GM12801 (cell line): Measurements from ENCODE around the gene UQCRC1.

Experiments
- TF ChIP-seq, protein P1 (sequence below): IDR thresholded peaks from one replicate; pipeline ENCODE4 v1.5.1; 2011; ENCODE audit warnings: control low read depth; ENCODE audit not compliant: insufficient read length; ENCODE audit errors: extremely low read depth

The UQCRC1 gene

DNA sequence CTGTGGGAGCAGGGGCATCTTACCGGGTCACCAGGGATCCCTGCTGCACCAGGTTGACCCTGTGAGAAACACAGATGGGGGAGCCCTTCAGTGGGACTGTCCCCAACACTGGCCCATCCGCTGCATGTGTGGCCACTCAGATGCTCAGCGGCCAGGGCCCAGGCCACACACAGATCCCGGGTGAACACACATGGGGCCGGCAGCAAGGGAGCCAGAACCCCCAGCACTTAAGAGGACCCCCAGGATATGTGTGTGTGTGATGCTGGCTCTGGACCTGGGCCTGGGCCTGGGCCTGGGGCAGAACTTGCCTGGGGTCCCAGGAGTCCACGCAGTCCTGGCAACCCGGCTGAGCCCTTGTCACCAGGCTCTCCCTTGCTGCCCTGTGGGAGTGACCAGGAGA, 41.0 kb downstream of the UQCRC1 start:
- TF ChIP-seq, protein P1, sequence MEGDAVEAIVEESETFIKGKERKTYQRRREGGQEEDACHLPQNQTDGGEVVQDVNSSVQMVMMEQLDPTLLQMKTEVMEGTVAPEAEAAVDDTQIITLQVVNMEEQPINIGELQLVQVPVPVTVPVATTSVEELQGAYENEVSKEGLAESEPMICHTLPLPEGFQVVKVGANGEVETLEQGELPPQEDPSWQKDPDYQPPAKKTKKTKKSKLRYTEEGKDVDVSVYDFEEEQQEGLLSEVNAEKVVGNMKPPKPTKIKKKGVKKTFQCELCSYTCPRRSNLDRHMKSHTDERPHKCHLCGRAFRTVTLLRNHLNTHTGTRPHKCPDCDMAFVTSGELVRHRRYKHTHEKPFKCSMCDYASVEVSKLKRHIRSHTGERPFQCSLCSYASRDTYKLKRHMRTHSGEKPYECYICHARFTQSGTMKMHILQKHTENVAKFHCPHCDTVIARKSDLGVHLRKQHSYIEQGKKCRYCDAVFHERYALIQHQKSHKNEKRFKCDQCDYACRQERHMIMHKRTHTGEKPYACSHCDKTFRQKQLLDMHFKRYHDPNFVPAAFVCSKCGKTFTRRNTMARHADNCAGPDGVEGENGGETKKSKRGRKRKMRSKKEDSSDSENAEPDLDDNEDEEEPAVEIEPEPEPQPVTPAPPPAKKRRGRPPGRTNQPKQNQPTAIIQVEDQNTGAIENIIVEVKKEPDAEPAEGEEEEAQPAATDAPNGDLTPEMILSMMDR, result no peak

DNA sequence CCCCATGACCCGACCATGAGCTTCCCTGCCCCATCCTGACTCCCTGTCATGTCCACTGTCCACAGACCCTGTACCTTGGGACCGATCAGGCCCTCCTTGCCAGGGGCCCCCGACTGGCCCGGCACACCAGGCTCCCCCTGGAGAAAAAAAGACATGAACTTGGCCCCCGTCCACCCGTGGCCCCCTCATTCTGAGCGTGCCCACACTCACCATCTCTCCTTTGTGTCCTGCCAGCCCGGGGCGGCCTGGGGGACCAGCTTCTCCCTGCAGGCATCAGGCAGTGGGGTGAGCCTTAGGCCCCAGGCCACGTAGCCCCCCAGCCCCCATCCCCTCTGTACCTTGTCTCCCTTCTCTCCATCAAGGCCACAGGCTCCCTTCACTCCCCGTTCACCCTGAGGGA, 41.9 kb downstream of the UQCRC1 start:
- TF ChIP-seq, protein P1, result no peak

DNA sequence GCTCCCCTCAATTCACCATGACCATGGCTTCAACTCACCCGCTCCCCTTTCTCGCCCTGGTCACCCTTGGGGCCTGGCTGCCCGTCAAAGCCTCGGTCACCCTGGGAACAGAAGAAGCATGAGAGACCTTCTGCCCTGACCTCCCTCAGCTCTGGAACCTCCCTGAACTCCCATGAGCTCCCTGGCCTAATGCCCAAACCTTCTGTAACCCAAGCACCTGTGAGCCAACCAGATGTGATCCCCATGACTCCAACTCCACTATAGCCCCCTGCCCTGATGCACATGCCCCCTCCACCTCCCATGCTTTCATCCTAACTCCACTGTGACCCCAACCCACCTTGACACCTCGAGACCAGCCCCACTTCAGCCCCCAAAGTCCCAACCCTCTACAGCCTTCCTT, 42.4 kb downstream of the UQCRC1 start:
- TF ChIP-seq, protein P1, result no peak

DNA sequence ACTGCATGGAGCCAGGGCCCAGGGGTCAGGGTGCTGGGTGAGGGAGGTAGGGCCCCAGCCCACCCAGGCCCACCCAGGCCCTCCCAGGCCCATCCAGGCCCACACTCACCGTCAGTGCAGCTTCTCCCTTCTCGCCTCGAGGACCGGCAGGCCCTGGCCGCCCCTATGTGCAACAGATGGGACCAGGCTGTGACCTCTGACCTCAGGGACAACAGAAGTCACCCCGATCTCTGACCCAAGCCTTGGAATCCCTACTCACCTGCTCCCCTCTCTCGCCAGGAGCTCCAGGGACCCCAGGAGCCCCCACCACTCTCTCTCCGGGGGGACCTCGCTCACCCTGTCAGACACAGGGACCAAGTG, 43.1 kb downstream of the UQCRC1 start:
- TF ChIP-seq, protein P1, result no peak

DNA sequence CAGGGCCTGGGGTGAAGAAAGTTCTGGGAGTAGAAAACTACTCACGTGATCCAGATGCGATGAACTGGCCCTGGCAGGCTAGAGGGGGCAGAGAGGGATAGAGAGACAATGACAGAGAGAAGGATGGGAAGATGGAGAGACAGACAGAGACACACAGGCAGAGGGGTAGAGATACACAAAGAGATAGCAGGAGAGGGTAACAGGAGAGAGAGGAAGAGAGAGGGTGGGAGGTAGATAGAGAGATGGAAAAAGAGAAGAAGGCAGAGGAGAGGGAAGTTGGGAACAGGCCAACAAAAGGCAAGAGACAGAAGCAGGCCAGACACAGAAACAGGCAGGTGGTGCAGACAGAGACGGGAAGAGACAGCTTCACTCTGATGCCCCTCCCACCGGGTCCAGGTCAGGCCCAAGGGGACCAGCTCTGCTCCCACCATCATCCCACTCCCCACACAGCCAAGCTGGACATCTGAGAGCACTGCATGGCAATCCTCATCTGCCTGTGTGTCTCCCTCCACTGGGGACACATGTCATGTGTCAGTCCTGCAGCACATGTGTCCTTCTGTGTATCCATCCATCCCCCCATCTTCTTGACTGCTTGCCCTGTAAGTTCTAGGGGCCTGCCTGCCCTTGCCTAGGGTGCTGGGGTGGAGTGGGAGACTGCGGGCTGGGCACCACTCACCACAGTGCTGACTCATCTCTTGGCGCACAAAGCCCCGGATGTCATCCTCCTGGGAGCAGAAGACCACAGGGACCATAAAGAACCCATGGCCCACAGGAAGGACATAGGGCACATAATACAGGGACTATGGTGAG, 43.6 kb downstream of the UQCRC1 start:
- TF ChIP-seq, protein P1, result no peak

DNA sequence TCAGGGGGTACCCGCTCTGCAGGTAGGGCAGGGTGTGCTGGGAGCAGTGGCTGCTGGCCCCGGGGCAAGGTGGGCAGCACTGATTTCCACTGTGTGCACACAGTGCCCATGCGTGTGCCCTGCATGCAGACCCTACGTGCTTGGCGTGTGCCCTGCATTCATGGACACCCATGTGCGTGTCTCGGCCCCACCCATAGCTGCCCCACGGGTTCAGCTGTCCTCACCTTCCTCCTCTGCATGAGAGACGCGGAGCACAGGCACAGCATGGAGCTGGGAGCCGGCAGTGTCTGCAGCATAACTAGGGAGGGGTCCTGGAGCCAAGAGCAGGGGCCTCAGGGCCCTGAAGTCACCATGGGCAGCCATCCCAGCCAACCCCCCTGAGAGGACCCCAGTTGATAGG, 44.3 kb downstream of the UQCRC1 start:
- TF ChIP-seq, protein P1, result no peak

DNA sequence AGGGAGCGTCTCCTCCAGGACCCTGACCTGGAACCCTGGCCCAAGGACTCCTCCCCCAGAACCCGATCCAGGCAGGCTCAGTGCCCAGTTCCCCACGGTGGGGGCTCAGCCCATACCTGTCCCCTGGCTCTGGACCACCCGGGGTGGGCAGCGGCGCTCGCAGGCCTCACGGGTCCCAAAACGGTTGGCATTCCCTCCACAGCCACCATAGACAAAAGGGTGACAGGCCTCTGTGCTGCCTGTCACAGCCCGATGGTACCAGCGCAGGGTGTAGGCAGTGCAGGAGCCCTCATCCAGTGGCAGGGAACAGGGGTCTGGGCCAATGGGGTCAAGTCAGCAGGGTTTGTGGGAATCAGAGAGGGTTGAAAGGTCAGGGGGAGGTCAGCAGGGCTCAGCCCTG, 44.8 kb downstream of the UQCRC1 start:
- TF ChIP-seq, protein P1, result no peak
